GM15510 (cell line): ENCODE results near the gene RAB3A.

Source experiments
- POLR2A ChIP-seq: IDR thresholded peaks from 3 replicates; pipeline ENCODE4 v1.6.1; 2011; ENCODE audit warnings: borderline replicate concordance; ENCODE audit not compliant: insufficient read length; ENCODE audit errors: extremely low read depth

The RAB3A gene

DNA sequence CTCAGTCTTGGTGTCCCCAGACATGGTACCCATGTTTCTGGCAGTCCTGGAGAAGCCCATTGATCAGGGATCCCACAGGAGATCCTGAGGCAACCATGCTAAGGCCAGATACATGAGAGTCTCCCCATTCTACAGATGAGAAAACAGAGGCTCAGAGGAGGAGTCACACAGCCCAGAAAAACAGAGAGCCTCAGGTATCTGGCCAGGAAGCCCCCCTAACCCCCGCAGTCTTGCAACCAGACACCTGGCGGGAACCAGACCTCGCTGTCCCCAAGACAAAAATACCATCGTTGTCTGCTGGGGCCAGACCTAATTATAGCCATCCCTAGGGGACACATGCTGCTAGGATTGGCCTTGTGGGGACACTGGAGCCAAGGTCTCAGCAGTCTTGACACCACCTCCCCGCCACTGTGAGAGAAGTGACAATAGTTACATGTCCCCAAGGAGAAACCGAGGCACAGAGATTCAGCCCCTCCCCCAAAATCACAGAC lies 24.0 kb upstream of the RAB3A start:
- no peak for TF ChIP-seq POLR2A

DNA sequence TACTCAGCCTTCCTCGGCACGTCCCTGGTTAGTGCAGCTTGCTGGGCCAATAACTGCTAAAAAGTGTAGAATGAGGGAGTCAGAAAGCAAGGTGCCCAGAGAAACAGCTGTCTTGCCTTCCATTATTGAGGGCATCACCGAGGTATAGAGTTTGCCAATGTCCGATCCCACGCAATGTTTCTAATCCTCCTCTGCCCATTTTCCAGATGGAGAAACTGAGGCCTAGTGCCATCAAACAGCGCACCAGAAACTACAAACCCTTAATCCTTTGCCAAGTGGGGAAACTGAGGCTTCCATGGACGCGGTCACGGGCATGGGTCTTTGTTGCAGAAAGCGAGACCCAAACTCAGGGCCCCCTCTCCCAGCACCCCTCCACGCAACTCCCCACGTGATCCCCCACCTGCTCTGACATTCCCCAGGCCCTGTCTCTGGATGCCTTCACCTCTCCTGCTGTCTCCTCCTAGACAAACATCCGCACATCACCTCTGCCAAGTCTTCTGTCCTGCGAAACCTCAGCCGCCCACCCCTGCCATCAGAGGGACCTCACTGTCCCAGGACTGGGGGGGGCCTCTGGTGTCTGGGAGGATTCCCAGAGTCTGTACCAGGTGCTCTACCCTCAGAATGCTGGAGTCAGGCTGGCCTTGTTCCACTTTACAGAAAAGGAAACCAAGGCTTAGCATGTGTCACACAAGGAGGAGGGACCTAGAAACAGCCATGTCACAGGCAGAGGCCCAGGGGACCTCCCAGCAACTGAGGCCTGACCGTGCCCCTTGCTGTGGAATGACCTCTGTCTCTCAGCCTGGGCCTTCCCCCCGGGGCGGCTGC lies 23.3 kb upstream of the RAB3A start:
- no peak for TF ChIP-seq POLR2A

DNA sequence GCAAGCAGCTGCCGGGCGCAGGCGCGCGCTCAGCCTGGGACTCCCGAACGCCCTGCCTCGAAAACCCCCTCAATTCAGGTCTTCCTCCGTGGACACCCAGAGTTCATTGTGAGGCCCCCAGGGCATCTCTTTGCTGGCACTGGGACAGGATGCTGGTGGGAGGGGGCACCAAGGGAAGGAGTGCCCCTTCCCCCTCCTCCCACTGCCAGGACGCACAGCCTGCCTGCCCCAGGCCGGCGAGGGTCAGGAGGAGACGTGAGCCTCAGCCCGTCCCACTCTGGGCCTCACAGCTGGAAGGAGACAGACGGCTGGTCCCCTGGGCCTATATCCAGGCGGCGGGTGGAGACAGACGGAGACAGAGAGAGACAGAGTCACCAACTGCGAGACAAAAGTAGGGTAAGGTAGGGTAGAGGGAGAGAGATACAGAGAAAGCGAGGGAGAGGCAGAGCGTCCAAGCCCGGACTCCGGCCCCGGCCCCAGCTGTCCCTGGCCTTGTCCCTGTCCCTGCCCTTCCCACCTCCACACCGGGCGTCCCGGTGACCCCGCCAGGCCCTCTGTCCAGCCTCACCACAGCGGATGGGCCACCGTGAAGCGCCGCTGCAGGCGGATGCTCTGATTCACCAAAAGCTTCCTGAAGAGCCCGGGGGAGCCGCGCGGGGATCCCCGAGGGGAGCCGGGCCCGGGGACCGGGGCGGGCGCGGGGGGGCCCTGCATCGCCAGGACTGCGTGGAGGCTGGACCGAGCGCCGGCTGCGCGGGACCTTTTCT lies 22.0 kb upstream of the RAB3A start, which contains the start of gene PDE4C:
Gene PDE4C (minus strand): TSS at position 737 of the 767 bp plus-strand sequence. CDS start 23 bp downstream, at position 714.
- TF ChIP-seq POLR2A, result no peak

DNA sequence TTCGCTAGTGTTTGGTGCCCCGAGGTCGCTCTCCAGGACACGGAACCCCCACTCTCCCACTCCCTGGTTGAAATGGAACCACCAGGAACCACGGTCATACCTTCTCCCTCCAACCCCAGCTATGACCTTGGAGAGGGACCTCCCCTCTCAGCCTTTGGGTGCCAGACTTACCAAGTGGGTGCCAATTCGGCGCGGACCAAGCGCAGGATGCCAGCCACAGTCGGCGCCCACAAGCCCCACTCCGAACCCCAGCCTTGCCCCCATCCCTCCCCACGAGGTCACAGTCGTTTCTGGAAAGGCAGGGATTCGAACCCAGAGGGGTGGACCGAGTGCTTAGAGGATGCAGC lies 21.5 kb upstream of the RAB3A start:
- TF ChIP-seq POLR2A, result no peak

DNA sequence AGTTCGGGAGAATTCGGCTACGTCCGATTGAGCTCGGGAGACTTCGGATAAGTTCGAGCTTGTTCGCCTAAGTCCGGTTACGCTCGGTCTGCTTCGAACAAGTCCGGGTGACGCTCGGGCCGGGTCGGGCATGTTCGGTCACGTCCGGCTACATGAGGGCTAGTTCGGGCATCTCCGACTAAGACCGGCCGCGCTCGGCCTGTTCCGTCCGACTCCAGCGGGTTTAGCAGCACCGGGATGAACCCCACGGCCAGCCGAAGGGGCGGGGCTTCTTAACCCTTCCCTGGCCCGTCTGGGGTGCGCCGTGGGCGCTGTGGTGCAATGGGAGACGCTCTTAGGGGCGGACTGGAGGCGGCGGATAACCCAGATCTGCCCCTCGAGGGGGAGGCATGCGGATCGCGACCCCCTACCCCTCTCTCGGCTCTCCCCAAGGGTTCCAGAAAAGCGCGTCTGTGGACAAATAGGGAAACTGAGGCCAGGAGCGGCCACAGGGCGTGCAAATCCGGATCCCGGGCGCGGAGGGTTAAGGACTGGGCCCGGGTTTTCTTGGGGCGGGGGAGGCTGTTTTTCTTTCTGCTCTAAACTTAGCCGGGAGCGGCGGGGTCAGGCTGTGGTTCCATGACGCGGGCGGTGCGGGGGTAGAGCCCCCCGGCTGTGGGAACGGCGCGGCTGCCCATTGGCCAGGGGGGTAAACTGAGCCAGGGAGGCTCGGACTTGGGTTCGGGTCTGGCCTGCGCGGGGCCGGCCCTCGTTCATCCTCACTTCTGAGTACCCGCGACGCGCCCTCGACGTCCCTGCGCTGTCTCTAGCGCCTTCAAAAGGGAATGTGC lies 20.9 kb upstream of the RAB3A start:
- no peak for TF ChIP-seq POLR2A

DNA sequence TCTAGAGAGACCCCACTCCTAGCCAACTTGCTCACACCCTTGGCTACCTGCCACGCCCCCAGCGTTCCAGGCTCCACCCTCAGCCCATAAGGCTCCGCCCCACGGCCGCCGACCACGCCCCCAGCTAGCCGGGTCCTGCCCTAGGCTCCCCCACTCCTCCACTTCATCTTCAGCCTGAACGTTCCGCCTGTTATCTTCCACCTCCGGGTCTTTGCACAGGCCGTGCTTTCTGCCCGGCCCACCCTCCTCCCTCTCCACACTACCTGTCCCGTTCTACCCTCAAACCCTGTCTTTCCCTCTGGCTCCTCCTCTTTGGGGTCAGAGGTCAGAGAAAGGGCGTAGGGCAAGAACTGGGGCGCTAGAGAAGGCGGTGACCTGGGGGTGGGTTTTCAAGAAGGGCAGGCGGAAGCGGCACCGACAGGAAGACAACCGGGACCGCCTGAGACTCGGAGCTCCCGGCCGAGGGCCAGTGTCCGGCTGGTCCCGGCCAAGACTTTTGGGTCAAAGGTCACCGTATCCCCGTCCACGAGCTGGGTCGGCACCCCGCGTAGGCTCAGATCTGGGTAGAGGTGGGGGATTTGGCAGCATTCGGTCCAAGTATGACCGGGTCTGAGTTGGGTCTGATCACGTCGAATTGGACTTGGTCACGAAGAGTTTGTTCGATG lies 20.1 kb upstream of the RAB3A start:
- TF ChIP-seq POLR2A, result no peak

DNA sequence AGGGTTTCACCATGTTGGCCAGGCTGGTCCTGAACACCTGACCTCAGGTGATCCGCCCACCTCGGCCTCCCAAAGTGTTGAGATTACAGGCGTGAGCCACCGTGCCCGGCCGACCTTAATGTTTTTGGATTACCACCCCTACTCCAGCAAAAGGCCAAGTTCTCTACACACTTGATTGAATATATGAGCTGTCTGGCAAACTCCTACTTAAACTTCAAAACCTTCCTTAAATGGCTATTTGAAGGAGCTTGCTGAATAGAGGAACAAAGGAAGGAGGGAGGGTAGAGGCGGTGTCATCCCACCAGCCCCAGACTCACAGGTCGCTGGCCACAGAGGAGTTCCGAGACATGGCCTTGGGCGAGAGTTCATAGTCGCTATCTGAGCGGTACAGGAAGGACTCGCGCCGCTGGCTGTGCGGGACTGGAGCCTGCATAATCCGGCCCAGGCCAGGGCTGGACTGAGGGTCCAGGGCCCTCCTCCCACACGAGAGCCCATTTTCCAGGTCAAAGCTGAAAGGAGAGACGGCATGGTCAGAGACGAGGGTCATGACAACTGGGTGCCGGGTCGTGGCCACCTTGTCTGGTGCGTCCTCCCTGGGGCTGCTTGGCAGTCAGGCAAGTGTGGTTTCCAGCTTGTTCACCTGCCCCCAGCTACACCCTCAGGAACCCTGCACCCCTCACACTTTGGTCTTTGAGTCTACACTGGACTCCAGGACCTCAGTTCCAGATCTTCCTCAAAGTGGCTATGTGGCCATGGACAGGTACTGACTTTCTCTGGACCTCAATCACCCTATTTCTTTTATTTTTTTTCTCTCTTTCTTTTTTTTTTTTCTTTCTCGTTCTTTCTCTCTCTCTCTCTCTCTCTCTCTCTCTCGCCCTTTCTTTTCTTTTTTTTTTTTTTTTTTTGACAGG lies 18.2 kb upstream of the RAB3A start:
- TF ChIP-seq POLR2A, result no peak

DNA sequence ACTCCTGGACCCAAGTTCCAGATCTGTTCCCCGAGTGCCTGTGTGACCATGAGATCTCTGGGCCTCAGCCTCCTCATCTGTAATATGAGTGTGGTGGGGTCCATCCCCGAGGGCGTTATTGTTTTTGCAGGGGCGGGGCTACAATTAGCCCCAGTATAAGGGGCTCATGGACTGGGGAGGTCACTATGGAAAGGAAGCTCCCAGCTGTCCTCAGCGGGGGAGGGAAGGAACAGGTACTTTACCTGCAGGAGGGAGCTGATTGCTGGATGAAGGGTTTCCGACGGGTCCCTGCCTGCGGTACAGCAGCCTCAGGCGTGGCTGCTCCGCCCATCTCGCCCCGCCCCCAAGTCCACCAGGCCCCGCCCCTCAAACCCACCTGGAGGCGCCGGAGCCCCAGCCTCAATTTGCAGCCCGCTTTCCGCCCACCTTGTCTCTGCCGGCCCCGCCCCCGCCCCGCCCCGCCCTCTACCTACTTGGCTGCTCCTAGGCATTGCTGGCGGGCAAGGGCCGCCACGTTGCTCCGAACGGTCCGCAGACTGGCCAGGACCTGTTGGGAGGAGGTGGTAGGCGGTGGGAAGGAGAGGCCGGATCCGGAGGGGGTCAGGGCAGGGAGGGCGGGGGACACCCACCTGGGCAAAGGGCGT lies 16.9 kb upstream of the RAB3A start:
- TF ChIP-seq POLR2A, result no peak

DNA sequence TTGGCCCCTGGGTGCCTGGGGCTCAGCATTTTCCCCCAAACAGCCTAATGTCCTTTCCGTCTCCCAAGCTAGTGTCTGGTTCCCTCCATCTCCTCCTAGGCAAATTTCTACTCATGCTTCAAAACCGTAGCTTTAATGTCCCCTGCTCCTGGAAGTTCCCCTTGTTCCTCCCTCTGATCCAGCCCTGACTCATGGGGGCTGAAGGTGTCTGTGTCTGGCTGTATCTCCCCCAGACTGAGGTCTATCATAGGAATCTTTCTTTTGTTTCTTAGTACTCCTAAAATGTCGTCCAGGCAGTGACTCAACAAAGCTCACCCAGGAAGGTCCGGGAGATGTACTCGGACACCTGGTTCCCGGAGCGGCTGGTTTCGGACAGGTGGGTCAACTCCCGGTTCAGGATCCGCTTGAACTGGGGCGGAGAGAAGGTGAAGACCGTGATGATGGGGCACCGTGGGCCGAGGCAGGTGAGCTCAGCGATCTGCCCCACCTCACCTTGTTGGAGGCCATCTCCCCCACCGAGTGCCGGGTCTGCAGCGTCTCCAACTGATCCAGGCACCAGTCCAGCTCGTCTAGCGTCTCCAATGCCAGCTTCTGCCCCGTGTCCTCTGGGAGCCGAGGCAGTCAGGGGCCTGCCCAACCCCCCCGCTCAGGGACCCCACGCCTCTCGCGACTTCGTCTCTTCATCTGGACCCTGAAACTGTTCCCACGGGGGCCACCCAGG lies 16.2 kb upstream of the RAB3A start:
- TF ChIP-seq POLR2A, result no peak

DNA sequence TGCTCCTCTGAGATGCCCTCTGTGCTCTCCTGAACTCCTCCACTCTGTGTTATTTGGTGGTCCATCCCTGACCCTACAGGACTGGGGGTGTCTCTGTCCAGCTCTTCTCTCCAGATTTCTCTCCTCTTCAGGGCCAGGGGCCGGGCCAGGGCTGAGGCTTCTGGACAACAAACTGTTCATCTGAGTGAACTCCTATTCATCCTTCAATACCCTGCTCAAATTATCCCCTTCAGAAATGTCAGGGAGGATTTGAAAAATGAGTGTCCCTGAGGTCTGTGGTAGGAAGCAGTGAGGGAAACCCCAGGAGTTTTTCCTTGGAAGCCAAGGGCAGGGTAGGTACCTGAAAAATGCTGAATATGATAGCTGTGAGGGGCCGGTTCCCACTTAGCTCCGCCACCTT lies 14.8 kb upstream of the RAB3A start:
- TF ChIP-seq POLR2A, result no peak

DNA sequence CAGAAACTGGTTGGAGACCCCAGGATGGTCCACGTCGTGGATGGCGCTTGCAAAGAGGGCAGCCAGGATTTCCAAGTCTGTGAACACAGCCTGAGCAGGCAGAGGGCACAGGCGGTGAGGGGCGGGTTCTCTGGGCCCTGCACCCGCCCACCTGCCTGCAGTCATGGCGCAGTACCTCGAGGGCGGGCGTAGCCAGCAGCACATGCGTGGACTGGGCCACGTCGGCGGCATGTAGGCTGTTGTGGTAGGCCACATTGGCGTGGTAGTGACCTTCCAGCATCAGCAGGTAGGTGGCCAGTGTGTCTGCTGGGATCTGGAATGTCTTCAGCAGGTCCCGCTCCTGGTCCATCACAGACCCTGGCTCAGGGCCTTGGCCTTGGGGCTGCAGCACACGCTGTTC lies 14.3 kb upstream of the RAB3A start:
- TF ChIP-seq POLR2A, result no peak

DNA sequence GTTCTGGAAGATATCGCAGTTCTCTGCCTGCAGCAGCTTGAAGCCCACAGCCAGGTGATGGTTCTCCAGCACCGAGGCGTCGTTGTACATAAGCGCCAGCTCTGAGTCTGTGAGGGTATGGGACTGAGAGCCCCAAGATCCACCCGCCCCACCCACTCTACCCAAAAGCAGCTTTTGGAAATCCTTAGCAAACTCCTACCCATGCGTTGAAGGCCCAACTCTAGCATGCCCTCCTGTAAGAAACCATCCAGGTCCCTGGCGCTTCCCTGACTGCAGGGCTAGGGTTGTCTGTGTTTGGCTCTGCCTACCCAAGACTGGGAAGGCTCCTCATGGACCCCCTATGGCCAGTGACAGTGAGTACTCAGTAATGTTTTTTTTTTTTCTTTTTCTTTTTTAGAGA lies 12.9 kb upstream of the RAB3A start:
- no peak for TF ChIP-seq POLR2A

DNA sequence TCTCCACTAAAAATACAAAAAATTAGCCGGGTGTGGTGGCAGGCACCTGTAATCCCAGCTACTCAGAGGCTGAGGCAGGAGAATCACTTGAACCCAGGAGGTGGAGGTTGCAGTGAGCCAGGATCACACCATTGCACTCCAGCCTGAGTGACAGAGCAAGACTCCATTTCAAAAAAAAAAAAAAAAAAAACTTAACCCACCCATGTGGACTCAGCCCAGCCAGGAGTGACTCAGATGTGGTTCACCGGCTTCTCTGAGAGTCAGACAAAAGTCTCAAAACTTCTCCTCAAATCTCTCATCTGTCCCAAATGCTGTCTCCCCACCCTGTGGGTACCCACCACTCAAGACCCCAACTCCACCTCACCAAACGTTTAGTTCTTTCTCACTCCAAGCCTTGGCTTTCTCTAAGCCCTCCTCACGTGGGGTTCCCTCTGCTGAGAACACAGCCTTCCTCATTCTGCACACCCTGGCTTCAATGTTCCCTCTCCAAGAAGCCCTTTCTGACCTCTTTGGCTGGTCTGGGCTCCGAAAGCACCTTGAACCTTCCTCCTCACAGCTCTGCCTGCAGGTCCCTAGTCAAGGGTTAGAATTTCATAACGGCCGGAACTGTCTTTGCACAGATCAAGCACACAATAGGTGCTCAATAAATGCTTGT lies 11.1 kb upstream of the RAB3A start:
- TF ChIP-seq POLR2A, result no peak

DNA sequence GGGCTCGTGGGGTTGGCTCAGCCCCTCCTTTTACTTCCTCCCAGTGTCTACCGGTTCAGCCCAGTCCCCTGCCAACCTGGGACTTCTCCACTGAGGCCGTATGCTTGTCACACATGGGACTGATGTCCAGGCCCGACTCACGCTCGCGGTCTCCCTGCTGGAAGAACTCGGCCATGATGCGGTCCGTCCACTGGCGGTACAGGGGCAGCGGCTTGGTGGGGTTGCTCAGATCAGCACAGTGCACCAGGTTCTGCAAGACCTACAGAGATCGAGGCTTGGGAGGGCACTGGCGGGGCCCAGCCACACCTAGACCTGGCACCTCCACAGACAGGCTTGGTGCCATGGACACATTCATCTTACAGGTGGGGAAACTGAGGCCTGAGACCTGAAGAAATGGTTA lies 7.8 kb upstream of the RAB3A start:
- TF ChIP-seq POLR2A, result no peak
